ENCODE measurements around the gene PIP5KL1. TPM values are rescaled to one million over a fixed set of nuclear protein-coding genes. Genes with fewer than 3 reads are reported as not detected.

Gene PIP5KL1
- total RNA-seq, 1 donor from 2014 or later: 3.4 TPM

GRCh38 chr9:127945942-127946341 lies 15.4 kb upstream of the PIP5KL1 start:
- no peak for TF ChIP-seq CTCF (IDR thresholded peaks at IDR 0.05; ENCODE audit: unreplicated experiment)
- no peak overlapping the region for H3K27ac Mint-ChIP-seq
- H3K4me1 Mint-ChIP-seq (ENCODE audit: low read depth): peaks cover 14% of the 10 kb centered on the region
- no peaks in the 10 kb centered on the region for H3K27me3 Mint-ChIP-seq
- no peaks in the 10 kb centered on the region for H3K9me3 Mint-ChIP-seq (ENCODE audit: low read depth)
- no peak for DNase-seq (ENCODE audit: low spot score, unreplicated experiment)
- no peak overlapping the region for H3K4me3 Mint-ChIP-seq (ENCODE audit: low read depth)
- H3K36me3 Mint-ChIP-seq (ENCODE audit: insufficient read depth): peaks cover 11% of the 10 kb centered on the region

DNA sequence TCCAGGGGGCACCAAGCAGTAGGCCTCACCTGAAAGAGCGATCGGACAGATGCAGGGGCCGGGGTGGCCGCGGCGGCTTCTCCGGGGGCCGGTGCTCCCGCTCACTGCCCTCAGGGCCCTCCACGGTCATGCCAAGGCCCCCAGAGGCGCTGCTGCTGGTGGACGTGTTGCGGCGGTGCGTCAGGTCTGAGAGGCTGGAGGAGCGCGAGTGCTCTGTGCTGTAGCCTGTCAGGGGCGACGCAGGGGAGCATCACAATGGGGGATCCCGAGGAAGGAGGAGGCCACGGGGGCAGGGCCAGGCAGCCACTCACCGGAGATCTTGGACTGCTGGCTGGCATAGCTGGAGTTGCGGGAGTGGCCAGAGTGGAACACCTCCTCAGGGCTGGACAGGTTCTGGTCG lies 14.8 kb upstream of the PIP5KL1 start:
- no peak for TF ChIP-seq CTCF (IDR thresholded peaks at IDR 0.05; ENCODE audit: unreplicated experiment)
- H3K36me3 Mint-ChIP-seq (ENCODE audit: insufficient read depth): peaks cover 12% of the 10 kb centered on the region
- H3K9me3 Mint-ChIP-seq (ENCODE audit: low read depth): no peaks in the 10 kb centered on the region
- no peaks in the 10 kb centered on the region for H3K27me3 Mint-ChIP-seq
- H3K27ac Mint-ChIP-seq: no peak overlapping the region
- H3K4me1 Mint-ChIP-seq (ENCODE audit: low read depth): peaks cover 9% of the 10 kb centered on the region
- no peak for DNase-seq (ENCODE audit: low spot score, unreplicated experiment)
- H3K4me3 Mint-ChIP-seq (ENCODE audit: low read depth): no peak overlapping the region

- no peak for TF ChIP-seq CTCF (IDR thresholded peaks at IDR 0.05; ENCODE audit: unreplicated experiment)
- Mint-ChIP-seq H3K36me3 (ENCODE audit: insufficient read depth) (peaks cover 13% of the 10 kb centered on the region), H3K27ac (no peak overlapping the region), H3K4me1 (ENCODE audit: low read depth) (peaks cover 7% of the 10 kb centered on the region), H3K4me3 (ENCODE audit: low read depth) (no peak overlapping the region), H3K9me3 (ENCODE audit: low read depth) (no peaks in the 10 kb centered on the region), H3K27me3 (no peaks in the 10 kb centered on the region)
- no peak for DNase-seq (ENCODE audit: low spot score, unreplicated experiment)
Measured at GRCh38 chr9:127944586-127945218, 14.1 kb upstream of the PIP5KL1 start.

DNA sequence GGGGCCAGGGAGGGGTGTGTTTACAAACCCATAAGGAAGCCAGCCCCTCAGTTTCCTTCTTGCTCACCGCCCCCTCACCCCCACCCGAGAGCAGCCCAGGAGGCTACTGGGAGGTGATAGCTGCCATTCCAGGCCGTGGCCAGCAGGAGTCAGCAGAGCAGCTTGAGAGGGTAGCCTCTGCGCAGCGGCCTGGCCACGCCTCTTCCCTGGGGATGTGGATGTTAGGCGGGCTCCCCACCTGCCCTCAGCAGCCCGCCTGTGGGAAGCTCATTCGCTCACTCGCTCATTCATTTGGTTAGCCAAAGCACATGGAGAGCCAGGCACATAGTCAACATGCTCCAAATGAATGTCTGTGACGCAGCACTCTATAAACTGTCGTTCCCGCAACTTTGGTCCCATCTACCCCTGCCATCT lies 13.2 kb upstream of the PIP5KL1 start:
- DNase-seq (ENCODE audit: low spot score, unreplicated experiment): peak; percentile 58
- no peaks in the 10 kb centered on the region for H3K9me3 Mint-ChIP-seq (ENCODE audit: low read depth)
- no peaks in the 10 kb centered on the region for H3K27me3 Mint-ChIP-seq
- peak overlapping the region; percentile 64 for H3K27ac Mint-ChIP-seq
- peaks cover 7% of the 10 kb centered on the region for H3K4me1 Mint-ChIP-seq (ENCODE audit: low read depth)
- H3K36me3 Mint-ChIP-seq (ENCODE audit: insufficient read depth): peaks cover 13% of the 10 kb centered on the region
- peak; percentile 76 for TF ChIP-seq CTCF (IDR thresholded peaks at IDR 0.05; ENCODE audit: unreplicated experiment)
- H3K4me3 Mint-ChIP-seq (ENCODE audit: low read depth): no peak overlapping the region

GRCh38 chr9:127943011-127943662 lies 12.6 kb upstream of the PIP5KL1 start:
- DNase-seq (ENCODE audit: low spot score, unreplicated experiment): no peak
- H3K36me3 Mint-ChIP-seq (ENCODE audit: insufficient read depth): peaks cover 12% of the 10 kb centered on the region
- no peak overlapping the region for H3K27ac Mint-ChIP-seq
- no peaks in the 10 kb centered on the region for H3K27me3 Mint-ChIP-seq
- no peak overlapping the region for H3K4me3 Mint-ChIP-seq (ENCODE audit: low read depth)
- TF ChIP-seq CTCF (IDR thresholded peaks at IDR 0.05; ENCODE audit: unreplicated experiment): no peak
- no peaks in the 10 kb centered on the region for H3K9me3 Mint-ChIP-seq (ENCODE audit: low read depth)
- peaks cover 7% of the 10 kb centered on the region for H3K4me1 Mint-ChIP-seq (ENCODE audit: low read depth)
